ENCODE measurements around the gene MSANTD7. TPM values are rescaled to one million over a fixed set of nuclear protein-coding genes. Genes with fewer than 3 reads are reported as not detected.
A peak's percentile ranks its signal among the peaks of the same experiment; 100 is the strongest.
"Not testable (repeated sequence)": the region's sequence is repeated elsewhere in the genome, so short reads cannot be mapped to it uniquely, and the experiment has no call there.

MSANTD7 gene
- 7.8 TPM for total RNA-seq

- intact Hi-C loops (cut with DNase I), result no loop called here
- peak; percentile 100 for DNase-seq (ENCODE audit: low spot score)
- peak; percentile 100 for ATAC-seq
Observed at GRCh38 chr10:14837757-14838581, at the start of gene MSANTD7, which contains the start of the genes CDNF and HSPA14. TSS of gene MSANTD7 (plus strand) at chr10:14838306. CDS start at chr10:14842285, 3,979 bp downstream. TSS of gene CDNF (minus strand) at chr10:14838037. CDS start at chr10:14837946, 91 bp downstream. TSS of gene HSPA14 (plus strand) at chr10:14838306. CDS start at chr10:14838403, 97 bp downstream.

GRCh38 chr10:14798636-14799035 is 39.5 kb upstream of the MSANTD7 start:
- DNase-seq (ENCODE audit: low spot score) (no peak), ATAC-seq (no peak)
- intact Hi-C loops (cut with DNase I), result no loop called here

GRCh38 chr10:14800397-14800796 is 37.7 kb upstream of the MSANTD7 start:
- no peak for ATAC-seq
- DNase-seq (ENCODE audit: low spot score), result no peak
- intact Hi-C loops (cut with DNase I), result no loop called here

GRCh38 chr10:14801723-14802122 is 36.4 kb upstream of the MSANTD7 start:
- ATAC-seq, result no peak
- intact Hi-C loops (cut with DNase I), result no loop called here
- DNase-seq (ENCODE audit: low spot score), result no peak

- no peak for DNase-seq (ENCODE audit: low spot score)
- intact Hi-C loops (cut with DNase I), result no loop called here
- ATAC-seq, result no peak
Observed at GRCh38 chr10:14803827-14804226, 34.3 kb upstream of the MSANTD7 start.

- no peak for ATAC-seq
- intact Hi-C loops (cut with DNase I), result no loop called here
- DNase-seq (ENCODE audit: low spot score), result no peak
Observed at GRCh38 chr10:14806318-14806717, 31.8 kb upstream of the MSANTD7 start.

GRCh38 chr10:14810969-14811953 is 26.8 kb upstream of the MSANTD7 start:
- no peak for DNase-seq (ENCODE audit: low spot score)
- intact Hi-C loops (cut with DNase I), result no loop called here

GRCh38 chr10:14812271-14812670 is 25.8 kb upstream of the MSANTD7 start:
- ATAC-seq, result no peak
- no peak for DNase-seq (ENCODE audit: low spot score)
- intact Hi-C loops (cut with DNase I), result no loop called here

More at GRCh38 chr10:14810969-14811953, 26.8 kb upstream of the MSANTD7 start:
- no peak for ATAC-seq

- intact Hi-C loops (cut with DNase I), result no loop called here
- ATAC-seq (no peak), DNase-seq (ENCODE audit: low spot score) (no peak)
Observed at GRCh38 chr10:14815681-14816080, 22.4 kb upstream of the MSANTD7 start.

- ATAC-seq; DNase-seq (ENCODE audit: low spot score); intact Hi-C loops (cut with DNase I): not testable (repeated sequence)
Observed at GRCh38 chr10:14816717-14817116, 21.4 kb upstream of the MSANTD7 start.

GRCh38 chr10:14820010-14820774 is 17.9 kb upstream of the MSANTD7 start:
- ATAC-seq (no peak), DNase-seq (ENCODE audit: low spot score) (no peak)
- intact Hi-C loops (cut with DNase I), result loop anchor here (10.0 kb wide), 1 partner anchor 315 kb away; no protein-coding TSS in a partner anchor

GRCh38 chr10:14820775-14821154 is 17.3 kb upstream of the MSANTD7 start:
- intact Hi-C loops (cut with DNase I), result loop anchor here (10.0 kb wide), 1 partner anchor 316 kb away; no protein-coding TSS in a partner anchor
- DNase-seq (ENCODE audit: low spot score), result no peak
- no peak for ATAC-seq

GRCh38 chr10:14821635-14822375 is 16.3 kb upstream of the MSANTD7 start:
- ATAC-seq, result no peak
- intact Hi-C loops (cut with DNase I), result loop anchor here (10.0 kb wide), 1 partner anchor 317 kb away; no protein-coding TSS in a partner anchor
- no peak for DNase-seq (ENCODE audit: low spot score)

GRCh38 chr10:14822879-14823755 is 15.0 kb upstream of the MSANTD7 start:
- intact Hi-C loops (cut with DNase I), result loop anchor here (10.0 kb wide), 1 partner anchor 318 kb away; no protein-coding TSS in a partner anchor
- ATAC-seq (no peak), DNase-seq (ENCODE audit: low spot score) (no peak)

- DNase-seq (ENCODE audit: low spot score) (no peak), ATAC-seq (no peak)
- intact Hi-C loops (cut with DNase I), result loop anchor here (10.0 kb wide), 1 partner anchor 319 kb away; no protein-coding TSS in a partner anchor
Observed at GRCh38 chr10:14823966-14824365, 14.1 kb upstream of the MSANTD7 start.

GRCh38 chr10:14826076-14826829 is 11.9 kb upstream of the MSANTD7 start:
- intact Hi-C loops (cut with DNase I), result loop anchor here (10.0 kb wide), 1 partner anchor 321 kb away; no protein-coding TSS in a partner anchor
- DNase-seq (ENCODE audit: low spot score) (no peak), ATAC-seq (no peak)

All from sciatic nerve (tissue), 2 donors.